A549 (cell line): Measurements from ENCODE around the gene CACNA2D4. TPM values are rescaled to one million over a fixed set of nuclear protein-coding genes. Genes with fewer than 3 reads are reported as not detected.

Experiments used
- ATAC-seq, 2 experiments: fragments of 200-7000 bp in 1 of 2; fragments of >200 bp in 1 of 2; cut with Nextera tagmentation in 1 of 2; cut with Tn5 transposase in 1 of 2; 3 replicates each; pipeline versions ENCODE4 v1.8.0 to v1.9.1; 2018 to 2020; ENCODE audit warnings: mild to moderate bottlenecking in 1 of 2, moderate library complexity in 1 of 2
- CTCF ChIA-PET: fragments of 300-600 bp; sonication (Branson Sonifier 250); formaldehyde crosslinking; extraction: SDS; loops from one replicate; lab custom pipeline; 2021; ENCODE audit warnings: antibody characterized with exemption, inconsistent platforms; lab: Yijun Ruan, JAX
- POLR2A ChIA-PET: fragments of 350-600 bp; formaldehyde crosslinking; extraction: SDS; loops from one replicate; lab custom pipeline; 2021; ENCODE audit warnings: antibody characterized with exemption, inconsistent platforms; lab: Yijun Ruan, JAX
- DNase-seq, 2 experiments: peaks; one replicate each; pipeline versions ENCODE4 v3.0.0 to v3.0.0-alpha.2; 2011 to 2016; ENCODE audit warnings: low read depth in 1 of 2, low spot score in 1 of 2
- FAIRE-seq: peaks from 2 replicates; lab custom pipeline; 2011; peaks lifted over from hg19 to GRCh38; lab: Jason Lieb, UNC
- H3K27ac ChIP-seq, 2 experiments: fragments of >200 bp; sonication (Bioruptor Twin); formaldehyde crosslinking; 3 replicates each; pipeline ENCODE4 v1.5.1; 2016 to 2017
- H3K4me1 ChIP-seq: fragments of >200 bp; sonication (Bioruptor Twin); formaldehyde crosslinking; 3 replicates; pipeline ENCODE4 v1.6.1; 2016
- H3K4me2 ChIP-seq: fragments of >200 bp; sonication (Bioruptor Twin); formaldehyde crosslinking; 3 replicates; pipeline ENCODE4 v1.6.1; 2016
- H3K4me3 ChIP-seq: fragments of >200 bp; sonication (Bioruptor Twin); formaldehyde crosslinking; 3 replicates; pipeline ENCODE4 v1.5.1; 2016
- H3K9me3 ChIP-seq: fragments of >200 bp; sonication (Bioruptor Twin); formaldehyde crosslinking; 3 replicates; pipeline ENCODE4 v1.6.1; 2016
- BCL3 ChIP-seq: fragments of >200 bp; sonication (Bioruptor Twin); formaldehyde crosslinking; IDR thresholded peaks from 3 replicates; pipeline ENCODE4 v1.6.1; 2016
- EP300 ChIP-seq, 2 experiments: fragments of >200 bp; sonication (Bioruptor Twin); formaldehyde crosslinking; IDR thresholded peaks; 2 replicates in 1 of 2; 3 replicates in 1 of 2; pipeline ENCODE4 v1.6.1; 2016 to 2017
- ESRRA ChIP-seq: fragments of 150-350 bp; IDR thresholded peaks from 2 replicates; pipeline ENCODE4 v1.6.1; 2014; ENCODE audit warnings: mild to moderate bottlenecking, low read length, borderline replicate concordance
- FOSB ChIP-seq: fragments of 250-450 bp; sonication (Bioruptor Pico); IDR thresholded peaks from 2 replicates; pipeline ENCODE4 v1.5.0; 2020; ENCODE audit warnings: mild to moderate bottlenecking, moderate library complexity
- FOSL2 ChIP-seq, 2 experiments: fragments of 450-650 bp in 1 of 2; fragments of >200 bp in 1 of 2; sonication (Bioruptor Twin) in 1 of 2; formaldehyde crosslinking; IDR thresholded peaks; 2 replicates each; pipeline versions ENCODE4 v1.5.0 to v1.6.1; 2016 to 2020; ENCODE audit warnings: mild to moderate bottlenecking in 1 of 2, moderate library complexity in 1 of 2
- GATA3 ChIP-seq: IDR thresholded peaks from 2 replicates; pipeline ENCODE4 v1.6.1; 2012; ENCODE audit warnings: borderline replicate concordance
- HEYL ChIP-seq: fragments of 250-450 bp; sonication (Bioruptor Pico); IDR thresholded peaks from 2 replicates; pipeline ENCODE4 v1.8.0; 2021; ENCODE audit warnings: mild to moderate bottlenecking, moderate library complexity
- HOXB13 ChIP-seq: fragments of 250-450 bp; sonication (Bioruptor Pico); IDR thresholded peaks from 2 replicates; pipeline ENCODE4 v1.5.0; 2020; ENCODE audit warnings: low read depth, mild to moderate bottlenecking, moderate library complexity
- JUN ChIP-seq, 2 experiments: fragments of >200 bp; sonication (Bioruptor Twin); formaldehyde crosslinking; IDR thresholded peaks; 2 replicates in 1 of 2; 3 replicates in 1 of 2; pipeline ENCODE4 v1.6.1; 2016 to 2017
- KDM1A ChIP-seq: fragments of 200-600 bp; sonication (generic); IDR thresholded peaks from 2 replicates; pipeline ENCODE4 v1.6.1; 2016; ENCODE audit warnings: low read depth, mild to moderate bottlenecking
- MAFK ChIP-seq: fragments of 450-650 bp; IDR thresholded peaks from 2 replicates; pipeline ENCODE4 v1.6.1; 2014; ENCODE audit not compliant: partially characterized antibody
- PHF8 ChIP-seq: fragments of 200-600 bp; sonication (generic); IDR thresholded peaks from 2 replicates; pipeline ENCODE4 v1.6.1; 2016; ENCODE audit warnings: low read depth, mild to moderate bottlenecking, antibody characterized with exemption, moderate library complexity, borderline replicate concordance
- RAD21 ChIP-seq, 2 experiments: fragments of >200 bp in 1 of 2; sonication (Bioruptor Twin) in 1 of 2; formaldehyde crosslinking in 1 of 2; IDR thresholded peaks in 1 of 2; conservative IDR thresholded peaks in 1 of 2; 2 replicates in 1 of 2; 3 replicates in 1 of 2; pipeline ENCODE4 v1.6.1; 2012 to 2018; ENCODE audit warnings: inconsistent platforms in 1 of 2
- RFX5 ChIP-seq: fragments of 450-650 bp; IDR thresholded peaks from 2 replicates; pipeline ENCODE4 v1.7.1; 2014; ENCODE audit warnings: antibody characterized with exemption, mild to moderate bottlenecking, moderate library complexity
- RNF2 ChIP-seq: fragments of 200-600 bp; sonication (generic); IDR thresholded peaks from 2 replicates; pipeline ENCODE4 v1.6.1; 2016; ENCODE audit warnings: low read depth, mild to moderate bottlenecking, antibody characterized with exemption, moderate library complexity, borderline replicate concordance
- SREBF2 ChIP-seq: fragments of 450-650 bp; IDR thresholded peaks from 2 replicates; pipeline ENCODE4 v1.6.1; 2014; ENCODE audit warnings: mild to moderate bottlenecking, moderate library complexity
- TFCP2L1 ChIP-seq: fragments of 250-450 bp; sonication (Bioruptor Pico); IDR thresholded peaks from 2 replicates; pipeline ENCODE4 v1.5.0; 2021; ENCODE audit warnings: mild to moderate bottlenecking
- USF2 ChIP-seq: fragments of 450-650 bp; IDR thresholded peaks from 2 replicates; pipeline ENCODE4 v1.6.1; 2014; ENCODE audit warnings: antibody characterized with exemption
- ZC3H11A ChIP-seq: fragments of 450-650 bp; IDR thresholded peaks from 2 replicates; pipeline ENCODE4 v1.6.1; 2014; ENCODE audit warnings: antibody characterized with exemption, mild to moderate bottlenecking
- ZNF302 ChIP-seq: fragments of 250-450 bp; sonication (Bioruptor Pico); IDR thresholded peaks from 2 replicates; pipeline ENCODE4 v1.9.0; 2021; ENCODE audit warnings: inconsistent platforms, mild to moderate bottlenecking, moderate library complexity
- ZSCAN20 ChIP-seq: fragments of 250-450 bp; sonication (Bioruptor Pico); IDR thresholded peaks from 2 replicates; pipeline ENCODE4 v1.8.0; 2022; ENCODE audit warnings: mild to moderate bottlenecking, moderate library complexity
- WGBS: methylation state at CpG from one replicate; pipeline ENCODE4 v1.1.6; 2017; ENCODE audit errors: missing lambda C conversion rate; 5-methylcytosine and 5-hydroxymethylcytosine counted together
- polyA plus RNA-seq, 4 experiments: library from polyadenylated mRNA; depleted of rRNA in 3 of 4; stranded (reverse); fragments of >200 nt; fragmentation: RNase III in 1 of 4; extraction: RNeasy Plus Mini Kit Qiagen cat#74134 plus additional on column Dnase treatment in 1 of 4; gene quantifications; 2 replicates in 3 of 4; 3 replicates in 1 of 4; pipeline ENCODE4 v1.2.3, GENCODE V29; 2011 to 2017

Gene CACNA2D4
- polyA plus RNA-seq, 2 of the 4 experiments (the other 2 are of a cell fraction): not detected

GRCh38 chr12:1917172-1918070, 1.0 kb downstream of the CACNA2D4 start:
- H3K4me3 ChIP-seq: no peak overlapping the region
- H3K27ac ChIP-seq: no peak overlapping the region
- DNase-seq: no peak
- CTCF ChIA-PET: interaction anchor here (1.1 to 5.0 kb wide), 2 partner anchors 23 to 122 kb away, joined by 4 to 22 read pairs; no protein-coding TSS in a partner anchor
- H3K4me2 ChIP-seq: no peak overlapping the region
- POLR2A ChIA-PET: no interaction called here
- no peak for ATAC-seq
- H3K9me3 ChIP-seq: no peaks in the 10 kb centered on the region
- no peak for FAIRE-seq
- no peaks in the 10 kb centered on the region for H3K4me1 ChIP-seq
- WGBS: 74% methylated on average over 20 of the region's 22 CpGs
- TF ChIP-seq ZSCAN20 (no peak), GATA3 (no peak), PHF8 (no peak), RNF2 (no peak), HEYL (no peak), JUN (IDR thresholded peaks at IDR 0.05) (no peak), KDM1A (no peak), RAD21 (conservative IDR thresholded peaks at IDR 0.05 in 1 of 2, IDR thresholded peaks at IDR 0.05 in 1 of 2) (no peak), ESRRA (no peak), FOSL2 (IDR thresholded peaks at IDR 0.05) (no peak), FOSL2 (CRISPR knock-in tag; IDR thresholded peaks at IDR 0.05) (no peak)

GRCh38 chr12:1916371-1917171, 1.9 kb downstream of the CACNA2D4 start:
- no peak for TF ChIP-seq RFX5
- no peak for TF ChIP-seq EP300 (IDR thresholded peaks at IDR 0.05)
- no peak for TF ChIP-seq TFCP2L1
- TF ChIP-seq ZC3H11A: no peak
- no peak for TF ChIP-seq ZNF302 (CRISPR knock-in tag)
- TF ChIP-seq BCL3: no peak
- TF ChIP-seq MAFK: no peak
- no peak for TF ChIP-seq HOXB13 (CRISPR knock-in tag)
- TF ChIP-seq FOSB (CRISPR knock-in tag): no peak
- TF ChIP-seq FOSL2 (IDR thresholded peaks at IDR 0.05): no peak
- no peak for TF ChIP-seq FOSL2 (CRISPR knock-in tag; IDR thresholded peaks at IDR 0.05)
- TF ChIP-seq SREBF2: no peak
- TF ChIP-seq HEYL: no peak
- no peak for TF ChIP-seq USF2
- DNase-seq (no peak), FAIRE-seq (no peak), ATAC-seq (no peak)
- no peak overlapping the region for H3K27ac ChIP-seq
- 71% methylated on average over 18 of the region's 18 CpGs for WGBS
- H3K4me1 ChIP-seq: no peaks in the 10 kb centered on the region
- ChIA-PET POLR2A (no interaction called here), CTCF (interaction anchor here (1.1 to 5.0 kb wide), 4 partner anchors 10 to 126 kb away, joined by 3 to 22 read pairs (median 6); no protein-coding TSS in a partner anchor)
- no peak overlapping the region for H3K4me2 ChIP-seq
- H3K4me3 ChIP-seq: no peak overlapping the region
- no peaks in the 10 kb centered on the region for H3K9me3 ChIP-seq
